Measurements from ENCODE around the gene ACACA.

DNA sequence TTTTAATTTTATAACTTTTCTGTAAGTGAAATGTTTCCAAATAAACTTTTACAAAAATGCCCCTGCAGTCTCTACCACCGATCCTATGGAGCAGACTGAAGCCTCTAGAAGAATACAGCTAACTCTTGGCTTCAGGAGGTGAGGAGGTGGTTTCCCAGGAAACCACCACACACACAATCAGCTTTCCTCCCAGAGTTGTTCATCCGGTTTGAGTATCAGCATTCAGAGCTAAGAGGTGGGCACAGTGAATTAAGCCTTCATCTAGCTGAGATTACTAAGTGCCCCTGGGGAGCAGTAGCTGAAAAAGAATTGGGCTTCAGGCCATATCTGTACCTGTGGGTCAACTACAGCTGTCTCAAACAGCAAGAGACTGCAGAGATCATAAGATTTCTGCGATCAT, 318.2 kb downstream of the ACACA start:
- TF ChIP-seq, protein P1, sequence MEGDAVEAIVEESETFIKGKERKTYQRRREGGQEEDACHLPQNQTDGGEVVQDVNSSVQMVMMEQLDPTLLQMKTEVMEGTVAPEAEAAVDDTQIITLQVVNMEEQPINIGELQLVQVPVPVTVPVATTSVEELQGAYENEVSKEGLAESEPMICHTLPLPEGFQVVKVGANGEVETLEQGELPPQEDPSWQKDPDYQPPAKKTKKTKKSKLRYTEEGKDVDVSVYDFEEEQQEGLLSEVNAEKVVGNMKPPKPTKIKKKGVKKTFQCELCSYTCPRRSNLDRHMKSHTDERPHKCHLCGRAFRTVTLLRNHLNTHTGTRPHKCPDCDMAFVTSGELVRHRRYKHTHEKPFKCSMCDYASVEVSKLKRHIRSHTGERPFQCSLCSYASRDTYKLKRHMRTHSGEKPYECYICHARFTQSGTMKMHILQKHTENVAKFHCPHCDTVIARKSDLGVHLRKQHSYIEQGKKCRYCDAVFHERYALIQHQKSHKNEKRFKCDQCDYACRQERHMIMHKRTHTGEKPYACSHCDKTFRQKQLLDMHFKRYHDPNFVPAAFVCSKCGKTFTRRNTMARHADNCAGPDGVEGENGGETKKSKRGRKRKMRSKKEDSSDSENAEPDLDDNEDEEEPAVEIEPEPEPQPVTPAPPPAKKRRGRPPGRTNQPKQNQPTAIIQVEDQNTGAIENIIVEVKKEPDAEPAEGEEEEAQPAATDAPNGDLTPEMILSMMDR (IDR thresholded peaks at IDR 0.05) = no peak
- TF ChIP-seq POLR2A (IDR thresholded peaks at IDR 0.05) = no peak

All from tibial nerve (tissue), 3 donors.